A549 (cell line): ENCODE measurements around the gene SMIM35.

Experiments used
- BCL3 ChIP-seq: fragments of >200 bp; sonication (Bioruptor Twin); formaldehyde crosslinking; IDR thresholded peaks from 3 replicates; pipeline ENCODE4 v1.6.1; 2016
- EP300 ChIP-seq, 2 experiments: fragments of >200 bp; sonication (Bioruptor Twin); formaldehyde crosslinking; IDR thresholded peaks; 2 replicates in 1 of 2; 3 replicates in 1 of 2; pipeline ENCODE4 v1.6.1; 2016 to 2017
- FOSL2 ChIP-seq, 2 experiments: fragments of 450-650 bp in 1 of 2; fragments of >200 bp in 1 of 2; sonication (Bioruptor Twin) in 1 of 2; formaldehyde crosslinking; IDR thresholded peaks; 2 replicates each; pipeline versions ENCODE4 v1.5.0 to v1.6.1; 2016 to 2020; ENCODE audit warnings: mild to moderate bottlenecking in 1 of 2, moderate library complexity in 1 of 2
- JUN ChIP-seq, 2 experiments: fragments of >200 bp; sonication (Bioruptor Twin); formaldehyde crosslinking; IDR thresholded peaks; 2 replicates in 1 of 2; 3 replicates in 1 of 2; pipeline ENCODE4 v1.6.1; 2016 to 2017
- NFE2L2 ChIP-seq: fragments of 150-350 bp; conservative IDR thresholded peaks from 2 replicates; pipeline ENCODE4 v1.6.1; 2014; ENCODE audit warnings: low read length
- NR3C1 ChIP-seq: fragments of >200 bp; sonication (Bioruptor Twin); formaldehyde crosslinking; IDR thresholded peaks from 3 replicates; pipeline ENCODE4 v1.6.1; 2017
- POLR2A ChIP-seq: IDR thresholded peaks from 2 replicates; pipeline ENCODE4 v1.6.1; 2012; ENCODE audit warnings: mild to moderate bottlenecking, low read length
- POLR2AphosphoS2 ChIP-seq: conservative IDR thresholded peaks from 2 replicates; pipeline ENCODE4 v1.6.1; 2012; ENCODE audit warnings: low read length, improper control_type of control experiment, inconsistent platforms
- RCOR1 ChIP-seq: fragments of 150-350 bp; IDR thresholded peaks from 2 replicates; pipeline ENCODE4 v1.6.1; 2014; ENCODE audit warnings: antibody characterized with exemption, low read length, low read depth
- TF ChIP-seq, protein P1 (sequence below): fragments of >200 bp; sonication (Bioruptor Twin); formaldehyde crosslinking; IDR thresholded peaks from 3 replicates; pipeline ENCODE4 v1.5.1; 2016

- TF ChIP-seq JUN (IDR thresholded peaks at IDR 0.05) (no peak), NFE2L2 (no peak), POLR2A (no peak), FOSL2 (IDR thresholded peaks at IDR 0.05) (no peak), FOSL2 (CRISPR knock-in tag; IDR thresholded peaks at IDR 0.05) (no peak), EP300 (IDR thresholded peaks at IDR 0.05) (no peak), RCOR1 (no peak), POLR2AphosphoS2 (no peak), NR3C1 (no peak), BCL3 (no peak)
- TF ChIP-seq, protein P1, sequence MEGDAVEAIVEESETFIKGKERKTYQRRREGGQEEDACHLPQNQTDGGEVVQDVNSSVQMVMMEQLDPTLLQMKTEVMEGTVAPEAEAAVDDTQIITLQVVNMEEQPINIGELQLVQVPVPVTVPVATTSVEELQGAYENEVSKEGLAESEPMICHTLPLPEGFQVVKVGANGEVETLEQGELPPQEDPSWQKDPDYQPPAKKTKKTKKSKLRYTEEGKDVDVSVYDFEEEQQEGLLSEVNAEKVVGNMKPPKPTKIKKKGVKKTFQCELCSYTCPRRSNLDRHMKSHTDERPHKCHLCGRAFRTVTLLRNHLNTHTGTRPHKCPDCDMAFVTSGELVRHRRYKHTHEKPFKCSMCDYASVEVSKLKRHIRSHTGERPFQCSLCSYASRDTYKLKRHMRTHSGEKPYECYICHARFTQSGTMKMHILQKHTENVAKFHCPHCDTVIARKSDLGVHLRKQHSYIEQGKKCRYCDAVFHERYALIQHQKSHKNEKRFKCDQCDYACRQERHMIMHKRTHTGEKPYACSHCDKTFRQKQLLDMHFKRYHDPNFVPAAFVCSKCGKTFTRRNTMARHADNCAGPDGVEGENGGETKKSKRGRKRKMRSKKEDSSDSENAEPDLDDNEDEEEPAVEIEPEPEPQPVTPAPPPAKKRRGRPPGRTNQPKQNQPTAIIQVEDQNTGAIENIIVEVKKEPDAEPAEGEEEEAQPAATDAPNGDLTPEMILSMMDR: no peak
Measured at GRCh38 chr11:118114266-118114665, 27.5 kb upstream of the SMIM35 start.
